ENCODE measurements around the gene EXOC2.
"Not testable (repeated sequence)": the region's sequence is repeated elsewhere in the genome, so short reads cannot be mapped to it uniquely, and the experiment has no call there.

EXOC2 gene

DNA sequence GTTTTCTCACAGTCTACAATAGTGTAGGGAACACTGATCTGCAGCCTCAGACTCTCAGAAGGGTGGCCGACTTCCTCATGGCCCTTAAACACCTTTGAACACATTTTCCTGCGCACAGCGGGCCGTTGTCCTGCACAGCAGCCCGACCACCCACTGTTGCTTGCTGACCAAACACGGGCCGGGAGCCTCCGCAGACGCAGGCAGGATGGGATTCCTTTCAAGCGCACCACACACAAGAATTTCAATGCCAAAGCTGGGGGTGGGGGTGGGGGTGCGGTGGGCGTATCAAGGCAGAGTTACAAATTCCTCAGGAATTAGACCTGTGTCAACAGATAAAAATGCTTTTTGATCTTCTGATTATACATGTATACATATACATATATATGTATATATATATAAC, 110.6 kb downstream of the EXOC2 start:
- no peak for DNase-seq

DNA sequence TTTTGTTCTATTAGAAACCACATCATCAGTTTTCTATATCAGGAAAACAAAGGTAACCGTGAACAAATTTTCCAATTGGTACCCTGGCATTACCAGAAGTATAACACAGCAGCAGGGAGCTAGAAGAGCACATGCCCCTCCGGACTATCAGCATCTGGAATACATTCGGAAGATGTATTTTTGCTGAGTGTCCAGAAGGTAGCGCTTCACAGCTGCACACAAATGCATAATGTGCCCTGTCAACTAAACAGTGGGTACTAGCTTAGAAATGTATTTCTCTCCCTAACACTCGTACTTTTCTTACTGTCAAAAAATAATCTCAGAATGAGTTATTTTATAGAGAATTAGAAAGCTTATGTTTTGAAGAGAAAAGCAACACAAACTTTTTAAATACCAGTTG, 113.6 kb downstream of the EXOC2 start:
- DNase-seq: peak; percentile 26 to 46

DNA sequence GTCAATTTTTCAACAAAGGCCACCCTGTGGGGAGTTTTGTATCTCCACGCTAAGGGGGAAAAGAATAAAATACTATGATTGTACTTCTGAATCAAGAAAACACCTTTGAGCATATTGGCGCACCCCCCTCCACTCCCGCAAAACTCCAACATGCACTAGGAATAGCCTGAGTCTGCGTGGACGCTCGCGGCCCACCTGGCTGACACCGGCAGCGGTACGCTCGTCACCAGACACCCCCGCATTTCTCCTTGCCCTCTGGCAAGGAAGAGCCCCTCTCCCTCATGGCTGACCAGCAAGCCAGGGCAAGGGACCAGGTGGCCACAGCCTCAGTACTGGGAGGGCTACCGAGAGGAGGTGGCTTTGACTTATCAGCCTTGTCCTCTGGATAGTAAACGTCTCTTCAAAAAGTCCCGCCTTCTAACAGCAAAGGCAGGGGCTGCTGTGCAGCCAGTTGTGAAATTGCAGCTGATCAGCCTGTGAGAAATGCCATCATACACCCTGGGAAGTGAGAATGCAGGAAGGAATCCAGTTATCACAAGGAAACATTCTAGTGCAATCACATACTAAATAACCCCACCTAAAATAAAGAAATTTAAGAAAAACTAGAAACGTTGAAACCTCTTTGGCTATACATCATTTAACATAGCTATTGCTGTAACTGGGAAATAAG, 120.2 kb downstream of the EXOC2 start:
- no peak for DNase-seq

DNA sequence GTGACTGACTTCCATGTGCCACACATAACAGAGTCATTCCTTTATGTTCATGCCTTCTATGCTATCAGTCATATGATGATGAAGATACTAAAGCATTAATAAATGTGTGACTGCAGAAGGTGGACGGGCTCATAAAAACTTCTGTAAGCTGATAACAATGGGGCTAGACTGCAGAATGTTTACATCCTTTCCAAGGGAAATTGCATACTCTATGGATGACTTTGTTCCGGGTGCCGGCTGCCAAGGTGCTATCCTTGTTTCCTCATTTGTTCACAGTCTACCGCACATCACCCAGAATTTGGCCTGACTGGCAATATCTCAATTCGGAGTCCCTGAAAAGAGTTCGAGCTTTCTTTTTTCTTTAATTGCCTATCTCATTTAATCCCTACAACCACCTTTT, 121.0 kb downstream of the EXOC2 start:
- no peak for DNase-seq

DNA sequence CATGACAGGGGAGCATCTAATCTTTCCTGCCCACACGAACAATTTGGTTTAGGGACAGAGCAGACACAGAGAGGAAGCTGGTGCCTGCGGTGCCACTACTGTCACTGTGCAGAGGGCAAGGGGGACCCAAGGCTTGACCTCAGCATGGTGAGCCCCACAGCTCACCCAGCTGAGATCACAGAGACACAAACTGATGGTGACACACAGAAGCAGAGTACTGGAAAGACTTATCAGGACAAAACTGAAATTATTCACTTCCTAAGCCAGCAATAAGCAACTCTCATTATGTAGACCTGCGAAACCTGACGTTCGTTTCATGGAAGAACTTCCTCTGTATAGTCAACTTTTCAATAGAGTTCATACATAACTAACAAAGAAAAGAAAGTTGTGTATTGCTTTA, 122.1 kb downstream of the EXOC2 start:
- no peak for DNase-seq

DNA sequence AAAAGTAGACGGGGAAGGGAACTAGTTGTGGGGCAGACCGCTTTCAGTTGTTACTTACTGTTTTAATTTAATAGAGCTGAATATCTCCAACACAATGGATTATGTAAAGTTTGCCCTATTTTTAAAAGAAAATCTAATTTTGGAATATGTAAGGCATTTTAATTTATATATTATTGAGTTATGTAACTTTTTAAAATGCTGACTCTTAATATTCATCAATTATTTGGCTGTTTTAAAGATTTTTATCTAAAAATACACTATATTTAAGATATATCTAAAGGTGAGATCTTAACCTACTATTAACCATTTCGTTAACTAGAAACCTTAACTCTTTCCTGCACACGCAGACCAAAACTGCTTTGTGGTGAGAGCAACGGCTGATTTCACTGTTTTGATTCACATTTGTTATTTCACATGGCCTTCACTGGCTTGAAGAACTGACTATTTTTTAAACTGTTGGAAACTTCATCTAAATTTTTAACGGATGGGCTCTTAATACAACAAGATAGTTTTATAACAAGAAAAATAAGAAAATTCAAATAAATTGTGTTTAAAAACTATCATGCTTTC, 123.9 kb downstream of the EXOC2 start:
- DNase-seq: no peak

DNA sequence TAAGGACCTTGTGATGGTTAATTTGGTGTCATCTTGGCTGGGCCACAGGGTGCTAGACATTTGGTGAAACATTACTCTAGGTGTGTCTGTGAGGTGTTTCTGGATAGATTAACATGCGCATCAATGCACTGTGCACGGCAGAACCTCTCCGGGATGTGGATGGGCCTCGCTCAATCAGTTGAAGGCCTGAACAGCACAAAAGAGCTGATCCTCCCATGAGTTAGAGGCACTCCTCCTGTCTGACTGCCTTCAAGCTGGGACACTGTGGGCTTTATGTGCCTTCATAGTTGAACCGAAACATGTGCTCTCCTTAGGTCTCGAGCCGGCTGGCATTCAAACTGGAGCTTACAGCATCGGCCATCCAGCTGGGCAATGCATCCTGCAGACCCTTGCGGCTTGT, 124.9 kb downstream of the EXOC2 start:
- no peak for DNase-seq

DNA sequence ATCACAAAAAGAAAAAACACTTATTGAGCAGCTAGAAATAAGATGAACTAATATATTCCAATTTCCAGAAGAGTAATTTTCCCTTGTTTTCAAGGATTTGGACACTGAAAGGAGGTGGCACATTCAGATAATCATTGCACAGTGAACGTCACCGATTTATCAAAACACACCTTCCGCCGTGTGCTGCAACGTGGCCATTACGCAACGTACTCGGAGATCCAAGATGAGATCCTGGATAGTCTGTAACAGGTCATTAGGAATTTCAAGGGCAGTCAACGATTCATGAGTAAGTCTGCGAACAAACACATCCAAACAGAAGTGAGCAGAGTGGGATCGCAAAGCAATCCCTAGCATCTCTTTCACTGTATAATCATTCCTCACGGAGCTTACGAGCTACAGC, 129.1 kb downstream of the EXOC2 start:
- DNase-seq: no peak

DNA sequence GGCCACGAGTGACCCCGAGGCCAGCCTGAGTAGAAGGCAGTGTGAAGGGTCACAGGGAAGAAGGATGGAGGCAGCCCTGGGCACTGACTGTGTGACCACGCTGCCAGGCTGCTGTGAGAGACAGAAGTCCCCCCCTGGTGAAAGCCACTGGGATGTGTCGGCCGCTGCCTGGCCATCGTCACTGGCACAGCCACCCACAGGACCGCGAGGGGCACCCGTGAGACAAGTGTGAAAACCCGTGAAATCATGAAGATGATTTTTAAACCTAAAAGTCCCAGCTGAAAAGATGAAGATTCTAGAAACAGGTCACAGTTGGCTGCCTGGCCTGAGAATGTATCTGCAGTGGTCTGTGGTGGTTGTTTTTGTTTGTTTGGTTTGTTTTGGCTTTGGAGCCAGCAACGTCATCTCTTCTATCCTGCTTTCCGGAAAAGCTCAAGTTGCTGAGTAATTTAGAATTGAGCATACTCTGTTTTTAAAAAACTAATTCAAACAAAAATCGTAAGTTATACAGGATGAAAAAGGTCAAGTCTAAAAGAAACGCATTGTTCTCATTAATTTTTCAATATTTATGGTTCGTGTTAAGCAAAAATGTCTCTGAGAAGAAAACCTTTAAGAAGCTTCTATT, 130.8 kb downstream of the EXOC2 start:
- no peak for DNase-seq

DNA sequence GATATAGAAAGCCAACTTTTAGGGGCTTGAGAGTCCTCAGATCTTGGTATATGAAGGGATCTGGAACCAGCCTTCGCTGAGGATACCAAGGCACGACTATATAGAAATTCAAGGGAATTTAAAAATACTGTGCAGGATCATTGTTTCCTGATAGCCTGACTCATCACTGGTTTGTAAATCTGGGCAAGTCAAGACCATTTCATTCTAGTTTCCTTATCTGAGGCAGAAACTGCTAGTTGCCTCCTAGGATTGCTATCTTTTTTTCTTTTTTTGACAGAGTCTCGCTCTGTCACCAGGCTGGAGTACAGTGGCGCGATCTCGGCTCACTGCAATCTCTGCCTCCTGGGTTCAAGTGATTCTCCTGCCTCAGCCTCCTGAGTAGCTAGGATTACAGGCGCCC, 131.6 kb downstream of the EXOC2 start:
- not testable (repeated sequence) for DNase-seq

DNA sequence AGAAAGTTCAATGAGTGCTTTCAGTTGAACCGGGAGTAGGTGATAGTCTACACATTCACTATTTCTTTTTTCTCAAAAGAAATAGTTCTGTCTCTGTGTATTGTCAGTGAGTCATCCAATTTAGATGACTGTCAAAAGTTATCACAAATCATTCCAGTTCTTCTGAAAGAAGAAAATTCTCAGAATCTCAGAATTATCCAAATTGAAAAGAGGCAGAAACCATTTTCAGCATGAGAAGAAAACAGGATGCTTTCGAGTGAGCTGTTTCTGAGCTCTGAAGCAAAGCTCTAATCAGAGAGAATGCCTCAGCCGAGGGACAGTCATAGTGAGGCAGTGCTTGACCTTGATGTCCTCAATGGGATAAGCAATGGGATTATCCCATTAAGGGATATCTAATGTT, 134.0 kb downstream of the EXOC2 start:
- DNase-seq: no peak

DNA sequence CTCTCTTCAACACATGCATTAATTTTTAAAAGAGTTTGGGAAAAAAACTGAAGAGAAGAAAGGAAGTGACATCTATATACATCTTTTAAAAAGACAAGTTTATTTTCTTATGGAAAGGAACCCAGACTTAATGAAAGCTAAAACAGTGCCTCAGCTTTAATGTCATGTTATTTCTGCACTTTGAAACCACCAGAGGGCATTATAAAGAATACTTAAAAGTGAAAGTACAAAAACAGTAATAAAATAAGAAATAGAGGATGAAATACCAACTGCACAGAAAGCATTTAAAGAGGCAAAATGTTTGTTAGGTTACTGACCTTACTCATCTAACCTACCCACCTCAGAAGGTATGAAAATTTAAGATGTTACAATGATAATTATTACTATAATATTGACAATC, 134.8 kb downstream of the EXOC2 start:
- DNase-seq: peak; percentile 15 to 53

DNA sequence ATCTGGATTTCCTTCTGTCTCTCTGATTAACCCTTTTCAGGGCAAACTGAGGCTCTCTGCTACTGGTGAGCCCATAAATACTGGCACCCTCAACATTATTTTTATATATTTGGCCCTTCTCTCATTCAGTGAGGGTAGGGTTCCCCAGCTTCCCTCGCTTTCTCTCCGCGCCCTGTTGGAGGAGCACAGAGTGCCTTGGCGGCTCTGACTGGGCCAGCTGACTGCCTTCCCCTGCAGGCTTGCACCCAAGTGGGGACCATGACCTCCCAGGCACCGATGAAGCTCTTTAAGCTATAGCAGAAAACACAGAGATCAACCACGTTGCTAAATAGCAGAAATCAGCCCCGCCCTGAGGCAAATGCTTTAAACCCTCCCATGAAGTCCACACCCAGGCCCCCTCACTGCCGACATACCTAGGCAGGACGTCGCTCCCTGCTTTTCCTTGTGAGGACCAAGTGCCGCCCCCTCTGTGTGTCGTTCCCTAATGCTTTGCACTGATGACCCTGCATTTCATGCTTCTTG, 141.0 kb downstream of the EXOC2 start:
- no peak for DNase-seq

DNA sequence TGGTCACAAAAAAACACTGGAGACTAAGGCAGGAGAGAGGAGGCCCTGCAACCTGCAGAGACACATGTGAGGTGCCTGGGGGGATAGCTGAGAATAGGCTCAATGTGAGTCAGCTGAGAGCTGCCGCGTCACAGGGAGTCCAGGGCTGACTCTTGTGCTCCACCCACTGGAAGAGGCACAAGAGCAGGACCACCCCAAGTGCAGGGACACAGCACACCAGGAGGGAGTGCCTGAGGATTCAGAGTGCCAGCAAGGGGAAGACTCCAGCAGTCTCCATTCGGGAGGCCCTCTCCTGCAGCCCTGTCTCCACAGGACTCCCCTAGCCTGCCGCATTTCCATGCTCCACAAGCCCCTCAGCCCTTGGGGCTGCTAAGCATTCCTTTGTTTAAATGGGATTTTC, 141.5 kb downstream of the EXOC2 start:
- peak; percentile 38 to 58 for DNase-seq

DNA sequence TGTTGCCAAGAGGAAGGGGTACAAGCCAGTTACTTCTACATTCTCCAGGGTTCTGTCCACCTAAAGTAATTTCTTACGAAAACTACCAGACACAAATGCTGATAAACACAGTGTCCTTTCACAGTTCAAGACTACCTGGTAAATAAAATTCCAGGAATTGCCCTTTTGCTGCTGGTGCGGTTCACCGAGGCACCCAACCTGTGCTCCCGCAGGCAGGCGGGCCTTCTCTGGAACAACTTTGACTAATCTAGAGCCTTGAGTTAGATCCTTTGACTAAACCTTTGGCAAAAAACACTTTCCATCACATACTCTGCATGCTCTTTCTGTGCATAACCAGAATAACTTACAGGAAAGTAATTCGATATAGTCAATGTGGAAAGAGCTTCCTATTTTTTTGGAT, 143.0 kb downstream of the EXOC2 start:
- DNase-seq: no peak

DNA sequence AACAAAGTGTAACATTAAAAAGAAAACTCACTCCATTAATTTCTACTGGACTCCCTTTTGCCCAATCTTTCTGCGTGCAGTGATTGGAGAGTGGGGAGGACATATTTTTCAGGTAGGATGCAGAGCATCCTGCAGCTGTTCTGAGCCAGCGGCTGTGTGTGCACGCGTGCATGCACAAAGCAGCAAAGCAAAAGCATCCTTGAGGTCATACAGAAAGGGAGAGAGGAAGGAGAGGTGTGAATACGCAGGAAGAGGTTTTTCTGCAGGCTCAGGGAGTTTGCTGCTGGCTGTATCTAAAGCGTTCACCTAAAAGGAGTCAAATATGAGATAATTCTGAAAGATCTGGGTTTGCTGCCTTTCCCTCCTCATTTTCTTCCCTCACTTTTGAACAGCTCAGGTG, 144.4 kb downstream of the EXOC2 start:
- DNase-seq: no peak

DNA sequence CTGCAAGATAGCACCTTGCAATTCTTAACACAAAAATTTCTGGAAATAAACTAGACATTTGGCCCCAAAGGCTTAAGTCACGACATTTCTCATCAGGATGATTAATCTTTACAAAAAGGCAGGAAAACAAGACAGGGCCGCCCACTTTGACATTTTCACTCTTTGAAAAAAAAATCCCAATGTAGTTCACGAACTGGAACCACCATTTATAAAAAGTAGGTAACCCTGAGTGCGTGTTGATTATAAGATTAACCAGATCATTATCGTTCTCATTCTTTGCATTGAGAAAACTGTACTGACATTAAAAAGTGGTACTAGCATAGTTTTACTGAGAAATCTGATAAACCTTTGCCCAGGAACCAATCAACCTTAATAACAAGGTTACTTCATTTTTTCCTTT, 144.8 kb downstream of the EXOC2 start:
- DNase-seq: no peak

DNA sequence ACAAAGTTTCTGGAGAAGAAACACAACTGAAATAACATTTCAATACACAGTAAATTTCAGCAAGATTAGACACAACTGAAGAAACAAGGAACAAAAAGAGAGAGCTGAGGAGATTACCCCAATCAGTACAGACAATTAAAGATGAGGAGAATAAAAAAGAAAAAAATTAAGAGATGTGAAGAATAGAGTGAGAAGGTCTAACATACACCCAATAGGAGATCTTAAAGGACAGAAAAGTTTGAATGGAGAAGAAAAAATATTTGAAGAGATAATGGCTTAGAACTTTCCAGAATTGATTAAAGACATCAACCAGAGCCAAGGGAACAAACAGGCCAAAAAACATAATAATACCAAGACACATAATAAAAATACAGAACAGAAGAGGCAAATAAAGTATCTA, 152.4 kb downstream of the EXOC2 start:
- no peak for DNase-seq

DNA sequence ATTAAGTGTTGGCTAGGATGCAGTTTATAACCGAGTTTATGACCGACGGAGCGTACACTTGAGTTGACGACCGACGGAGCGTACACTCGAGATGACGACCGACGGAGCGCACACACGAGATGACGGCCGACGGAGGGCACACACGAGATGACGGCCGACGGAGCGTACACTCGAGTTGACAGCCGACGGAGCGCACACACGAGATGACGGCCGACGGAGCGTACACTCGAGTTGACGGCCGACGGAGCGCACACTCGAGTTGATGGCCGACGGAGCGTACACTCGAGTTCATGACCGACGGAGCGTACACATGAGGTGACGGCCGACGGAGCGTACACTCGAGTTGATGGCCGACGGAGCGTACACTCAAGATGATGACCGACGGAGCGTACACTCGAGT, 155.8 kb downstream of the EXOC2 start:
- no peak for DNase-seq

DNA sequence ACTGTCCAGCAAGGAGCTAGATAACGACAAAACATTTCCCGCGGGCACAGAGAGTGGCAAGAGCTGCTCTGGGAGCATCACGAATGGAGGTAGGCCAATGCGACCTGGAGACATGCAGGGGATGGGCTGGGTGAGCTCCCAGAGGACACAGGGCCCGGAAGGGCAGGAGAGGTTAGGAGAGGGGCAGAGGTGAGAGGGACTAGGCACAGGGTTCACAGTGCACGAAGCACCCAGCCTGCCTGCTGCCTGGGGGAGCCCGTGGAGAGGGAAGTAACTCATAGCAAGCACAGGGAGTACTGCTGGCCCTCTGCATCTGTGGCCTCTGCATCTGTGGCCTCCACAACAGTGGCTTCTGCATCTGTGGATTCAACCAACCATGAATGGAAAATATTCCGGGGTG, 162.5 kb downstream of the EXOC2 start:
- DNase-seq: no peak

DNA sequence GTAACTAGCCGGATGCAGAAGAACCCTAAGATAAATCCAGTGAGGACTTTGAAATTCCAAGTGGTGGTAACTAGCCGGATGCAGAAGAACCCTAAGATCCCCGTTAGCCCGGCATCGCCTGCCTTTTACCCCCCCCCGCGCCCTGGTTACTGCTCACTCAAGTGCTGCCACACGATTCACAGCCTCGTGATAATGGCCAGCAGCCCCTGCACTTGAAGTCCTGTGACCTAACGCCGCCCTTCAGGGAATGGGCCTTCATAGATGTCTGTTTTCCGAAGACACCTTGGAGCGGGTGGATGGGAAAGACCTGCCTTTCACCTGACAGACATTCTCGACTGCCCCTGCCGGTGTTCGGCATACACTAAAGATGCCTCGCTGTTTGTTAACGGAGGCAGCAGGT, 163.9 kb downstream of the EXOC2 start:
- no peak for DNase-seq

DNA sequence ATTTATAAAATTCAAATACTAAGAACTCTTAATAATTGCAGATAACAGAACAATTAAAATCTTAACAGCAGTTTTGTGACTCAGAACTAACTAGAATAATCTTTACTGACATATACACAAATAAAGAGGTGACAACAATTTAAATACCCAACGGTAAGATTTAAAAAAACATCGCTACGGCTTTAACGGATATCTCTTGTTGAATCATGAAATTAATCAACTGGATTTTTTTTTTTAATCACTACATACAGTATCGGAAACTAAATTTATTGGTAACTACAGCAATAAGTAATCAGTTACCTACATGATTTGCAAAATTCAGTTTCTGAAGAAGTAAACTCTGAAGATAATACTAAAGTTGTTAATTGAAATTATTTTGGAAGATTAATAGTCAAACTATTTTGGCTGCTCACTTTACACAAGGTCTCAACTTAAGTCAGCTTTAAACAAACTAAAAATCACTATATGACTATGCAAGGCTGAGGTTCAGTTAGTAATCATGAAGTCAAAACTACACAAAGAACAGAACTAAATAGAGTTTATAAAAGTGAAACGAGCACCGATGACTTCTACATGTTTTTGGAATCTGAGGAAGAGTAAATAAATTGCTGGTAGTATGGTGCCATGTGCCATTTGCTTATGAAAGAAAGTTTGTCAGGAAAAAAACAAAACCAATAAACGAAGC, 164.8 kb downstream of the EXOC2 start:
- DNase-seq: no peak

DNA sequence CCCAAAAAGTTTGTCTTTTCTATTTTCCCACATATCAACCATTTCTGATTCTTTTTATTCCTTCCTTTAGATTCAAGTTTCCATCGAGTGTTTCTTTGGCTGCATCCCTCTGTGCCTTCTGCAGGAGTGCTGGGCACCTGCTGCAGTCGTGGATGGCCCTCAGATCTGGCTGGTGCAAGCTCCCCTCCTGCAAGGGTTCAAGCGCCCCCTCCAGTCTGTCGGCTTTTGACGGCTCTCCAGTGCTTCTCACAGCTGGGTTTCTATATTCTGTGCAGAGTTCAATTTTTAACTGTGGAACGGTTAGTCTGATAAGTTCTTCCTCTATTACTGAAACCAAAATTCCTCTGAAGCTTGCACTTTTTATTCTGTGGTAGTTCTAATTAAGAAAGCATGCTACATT, 168.1 kb downstream of the EXOC2 start:
- DNase-seq: no peak

DNA sequence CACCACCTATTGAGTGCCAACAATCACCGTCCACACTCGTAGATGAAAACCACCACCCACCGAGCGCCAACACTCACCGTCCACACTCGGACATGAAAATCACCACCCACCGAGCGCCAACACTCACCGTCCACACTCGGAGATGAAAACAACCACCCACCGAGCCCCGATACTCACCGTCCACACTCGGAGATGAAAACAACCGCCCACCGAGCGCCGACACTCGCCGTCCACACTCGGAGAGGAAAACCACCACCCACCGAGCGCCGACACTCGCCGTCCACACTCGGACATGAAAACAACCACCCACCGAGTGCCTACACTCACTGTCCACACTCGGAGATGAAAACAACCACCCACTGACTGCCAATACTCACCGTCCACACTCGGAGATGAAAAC, 172.1 kb downstream of the EXOC2 start:
- DNase-seq: no peak

Data from Kasumi-1 (cell line).